H9 (cell line): ENCODE data around the gene ZNF346. TPM values are rescaled to one million over a fixed set of nuclear protein-coding genes. Genes with fewer than 3 reads are reported as not detected.

ENCODE experiments used
- DNase-seq: peaks from one replicate; pipeline ENCODE4 v3.0.0-alpha.2; 2017
- H2AFZ ChIP-seq: one replicate; pipeline ENCODE4 v1.6.1; 2013; ENCODE audit warnings: mild to moderate bottlenecking, low read length, control low read depth, moderate library complexity
- H2AK5ac ChIP-seq: 2 replicates; pipeline ENCODE4 v1.6.1; 2013; ENCODE audit warnings: low read length, control low read depth, mixed read lengths; ENCODE audit not compliant: insufficient read length
- H2BK120ac ChIP-seq: one replicate; pipeline ENCODE4 v1.6.1; 2013; ENCODE audit warnings: low read depth, mild to moderate bottlenecking, low read length, control low read depth, inconsistent platforms; ENCODE audit not compliant: poor library complexity, severe bottlenecking
- H2BK12ac ChIP-seq: 2 replicates; pipeline ENCODE4 v1.6.1; 2013; ENCODE audit warnings: low read length, control low read depth, mixed read lengths, low read depth; ENCODE audit not compliant: insufficient read length
- H2BK15ac ChIP-seq: 2 replicates; pipeline ENCODE4 v1.6.1; 2013; ENCODE audit warnings: low read depth, low read length, control low read depth
- H2BK20ac ChIP-seq: one replicate; pipeline ENCODE4 v1.6.1; 2013; ENCODE audit warnings: low read depth, mild to moderate bottlenecking, low read length, control low read depth, inconsistent platforms; ENCODE audit not compliant: poor library complexity, severe bottlenecking
- H2BK5ac ChIP-seq: 2 replicates; pipeline ENCODE4 v1.6.1; 2013; ENCODE audit warnings: low read length, control low read depth, mixed read lengths; ENCODE audit not compliant: insufficient read length
- H3K14ac ChIP-seq: 2 replicates; pipeline ENCODE4 v1.6.1; 2013; ENCODE audit warnings: low read length, control low read depth; ENCODE audit not compliant: insufficient read depth
- H3K18ac ChIP-seq: 2 replicates; pipeline ENCODE4 v1.6.1; 2013; ENCODE audit warnings: low read depth, mild to moderate bottlenecking, mixed read lengths, low read length, control low read depth; ENCODE audit not compliant: insufficient read length
- H3K23ac ChIP-seq: 2 replicates; pipeline ENCODE4 v1.6.1; 2013; ENCODE audit warnings: low read length, control low read depth, mixed read lengths, low read depth; ENCODE audit not compliant: insufficient read length
- H3K23me2 ChIP-seq: 2 replicates; pipeline ENCODE4 v1.6.1; 2013; ENCODE audit warnings: low read depth, mild to moderate bottlenecking, mixed read lengths, low read length, control low read depth; ENCODE audit not compliant: insufficient read length, poor library complexity, severe bottlenecking
- H3K27ac ChIP-seq: 2 replicates; pipeline ENCODE4 v1.5.1; 2013; ENCODE audit warnings: low read length, control low read depth, mixed read lengths, low read depth; ENCODE audit not compliant: insufficient read length
- H3K27me3 ChIP-seq: 2 replicates; pipeline ENCODE4 v1.6.1; 2013; ENCODE audit warnings: low read length, control low read depth, inconsistent platforms; ENCODE audit not compliant: insufficient read depth
- H3K4ac ChIP-seq: 2 replicates; pipeline ENCODE4 v1.6.1; 2013; ENCODE audit warnings: low read depth, mild to moderate bottlenecking, control low read depth, inconsistent platforms, low read length, moderate library complexity
- H3K4me1 ChIP-seq: 2 replicates; pipeline ENCODE4 v1.6.1; 2013; ENCODE audit warnings: low read length, control low read depth, inconsistent platforms; ENCODE audit not compliant: insufficient read depth
- H3K4me2 ChIP-seq: 2 replicates; pipeline ENCODE4 v1.6.1; 2013; ENCODE audit warnings: low read length, control low read depth, mixed read lengths; ENCODE audit not compliant: insufficient read length, insufficient read depth
- H3K56ac ChIP-seq: 2 replicates; pipeline ENCODE4 v1.6.1; 2013; ENCODE audit warnings: low read depth, mild to moderate bottlenecking, mixed read lengths, low read length, control low read depth; ENCODE audit not compliant: insufficient read length
- H3K79me1 ChIP-seq: 2 replicates; pipeline ENCODE4 v1.6.1; 2013; ENCODE audit warnings: low read depth, mild to moderate bottlenecking, moderate library complexity, low read length, control low read depth, inconsistent platforms; ENCODE audit not compliant: insufficient read depth, poor library complexity, severe bottlenecking
- H3K79me2 ChIP-seq: 2 replicates; pipeline ENCODE4 v1.6.1; 2013; ENCODE audit warnings: low read length, control low read depth, inconsistent platforms; ENCODE audit not compliant: insufficient read depth
- H3K9ac ChIP-seq: 2 replicates; pipeline ENCODE4 v1.6.1; 2013; ENCODE audit warnings: low read length, control low read depth, mixed read lengths; ENCODE audit not compliant: insufficient read length; ENCODE audit errors: extremely low read depth
- H3K9me3 ChIP-seq: one replicate; pipeline ENCODE4 v1.6.1; 2013; ENCODE audit warnings: low read depth, low read length, inconsistent platforms; ENCODE audit not compliant: control insufficient read depth
- H3T11ph ChIP-seq: one replicate; pipeline ENCODE4 v1.6.1; 2013; ENCODE audit warnings: mild to moderate bottlenecking, low read length, control low read depth, inconsistent platforms
- H4K20me1 ChIP-seq: one replicate; pipeline ENCODE4 v1.6.1; 2013; ENCODE audit not compliant: control insufficient read depth, insufficient read length, insufficient read depth
- H4K5ac ChIP-seq: 2 replicates; pipeline ENCODE4 v1.6.1; 2013; ENCODE audit warnings: low read depth, mild to moderate bottlenecking, mixed read lengths, low read length, control low read depth; ENCODE audit not compliant: insufficient read length
- H4K8ac ChIP-seq: replicated peaks from 2 replicates; pipeline ENCODE4 v1.6.1; 2013; ENCODE audit warnings: low read length, control low read depth, mixed read lengths, low read depth; ENCODE audit not compliant: insufficient read length
- H4K91ac ChIP-seq: 2 replicates; pipeline ENCODE4 v1.6.1; 2013; ENCODE audit warnings: low read depth, mild to moderate bottlenecking, moderate library complexity, mixed read lengths, low read length, control low read depth; ENCODE audit not compliant: insufficient read length
- H3K27ac Mint-ChIP-seq, 3 experiments: 2 replicates in 2 of 3; 3 replicates in 1 of 3; pipeline ENCODE4 v1.8.0; 2020 to 2021; ENCODE audit warnings: mixed read lengths in 3 of 3, mild to moderate bottlenecking in 1 of 3, moderate library complexity in 1 of 3
- H3K27me3 Mint-ChIP-seq: 2 replicates; pipeline ENCODE4 v1.8.0; 2021; ENCODE audit warnings: low read depth, mild to moderate bottlenecking, moderate library complexity, mixed read lengths
- H3K36me3 Mint-ChIP-seq, 3 experiments: 2 replicates in 2 of 3; 3 replicates in 1 of 3; pipeline ENCODE4 v1.8.0; 2020 to 2021; ENCODE audit warnings: low read depth in 3 of 3, mixed read lengths in 3 of 3; ENCODE audit not compliant: insufficient read depth in 1 of 3
- H3K4me1 Mint-ChIP-seq, 2 experiments: 2 replicates each; pipeline ENCODE4 v1.8.0; 2020; ENCODE audit warnings: mixed read lengths in 2 of 2
- H3K4me3 Mint-ChIP-seq, 2 experiments: 2 replicates in 1 of 2; 3 replicates in 1 of 2; pipeline ENCODE4 v1.8.0; 2020 to 2021; ENCODE audit warnings: mild to moderate bottlenecking in 2 of 2, mixed read lengths in 2 of 2, moderate library complexity in 1 of 2
- H3K9me3 Mint-ChIP-seq, 2 experiments: 2 replicates in 1 of 2; 3 replicates in 1 of 2; pipeline ENCODE4 v1.8.0; 2020; ENCODE audit warnings: mild to moderate bottlenecking in 2 of 2, mixed read lengths in 2 of 2, moderate library complexity in 1 of 2
- WGBS: extraction: QIAGEN DNeasy Blood & Tissue Kit; methylation state at CpG from one replicate; pipeline ENCODE4 v1.1.7; 2013; ENCODE audit warnings: missing lambda C conversion rate, low lambda C conversion rate, mixed read lengths; ENCODE audit not compliant: insufficient read length; ENCODE audit errors: extremely low coverage; 5-methylcytosine and 5-hydroxymethylcytosine counted together
- total RNA-seq: library from RNA; stranded (reverse); gene quantifications from 2 replicates; pipeline ENCODE4 v1.2.1, GENCODE V29; 2021
- TF ChIP-seq, protein P1 (sequence below): fragments of 200-600 bp; sonication (generic); conservative IDR thresholded peaks from 3 replicates; pipeline ENCODE4 v1.8.0; 2021; ENCODE audit warnings: antibody characterized with exemption, mild to moderate bottlenecking

Gene ZNF346
- total RNA-seq, 1 experiment from 2014 or later = 22.7 TPM

- Mint-ChIP-seq H3K4me1 (peaks cover 16 to 30% of the 10 kb centered on the region in 2 experiments), H3K4me3 (no peak overlapping the region), H3K36me3 (peaks cover 14 to 49% (median 36%) of the 10 kb centered on the region in 3 experiments; a peak in 6 of 7 replicates), H3K9me3 (no peaks in the 10 kb centered on the region), H3K27ac (no peak overlapping the region), H3K27me3 (no peaks in the 10 kb centered on the region)
- Histone ChIP-seq H3K56ac (no peak overlapping the region), H2BK5ac (no peak overlapping the region), H4K8ac (no peak overlapping the region), H3K27ac (no peak overlapping the region), H3K9ac (no peak overlapping the region), H3K27me3 (no peaks in the 10 kb centered on the region), H3K4me1 (peaks cover 5% of the 10 kb centered on the region; the same call in 1 of the 2 replicates), H2BK20ac (no peak overlapping the region), H2AK5ac (no peak overlapping the region), H3K23me2 (no peaks in the 10 kb centered on the region), H3K23ac (no peak overlapping the region), H4K5ac (no peak overlapping the region), H3K9me3 (no peaks in the 10 kb centered on the region), H3K79me1 (no peaks in the 10 kb centered on the region), H3K18ac (no peak overlapping the region), H2BK120ac (no peak overlapping the region), H3K79me2 (no peaks in the 10 kb centered on the region), H3T11ph (no peak overlapping the region), H2BK12ac (no peak overlapping the region), H2AFZ (no peak overlapping the region), H4K91ac (no peak overlapping the region), H3K4ac (no peak overlapping the region), H4K20me1 (no peaks in the 10 kb centered on the region), H2BK15ac (no peak overlapping the region), H3K14ac (no peak overlapping the region), H3K4me2 (no peak overlapping the region)
- no CpG with 5 or more reads among the region's 29 CpGs for WGBS
- DNase-seq = no peak
- TF ChIP-seq, protein P1, sequence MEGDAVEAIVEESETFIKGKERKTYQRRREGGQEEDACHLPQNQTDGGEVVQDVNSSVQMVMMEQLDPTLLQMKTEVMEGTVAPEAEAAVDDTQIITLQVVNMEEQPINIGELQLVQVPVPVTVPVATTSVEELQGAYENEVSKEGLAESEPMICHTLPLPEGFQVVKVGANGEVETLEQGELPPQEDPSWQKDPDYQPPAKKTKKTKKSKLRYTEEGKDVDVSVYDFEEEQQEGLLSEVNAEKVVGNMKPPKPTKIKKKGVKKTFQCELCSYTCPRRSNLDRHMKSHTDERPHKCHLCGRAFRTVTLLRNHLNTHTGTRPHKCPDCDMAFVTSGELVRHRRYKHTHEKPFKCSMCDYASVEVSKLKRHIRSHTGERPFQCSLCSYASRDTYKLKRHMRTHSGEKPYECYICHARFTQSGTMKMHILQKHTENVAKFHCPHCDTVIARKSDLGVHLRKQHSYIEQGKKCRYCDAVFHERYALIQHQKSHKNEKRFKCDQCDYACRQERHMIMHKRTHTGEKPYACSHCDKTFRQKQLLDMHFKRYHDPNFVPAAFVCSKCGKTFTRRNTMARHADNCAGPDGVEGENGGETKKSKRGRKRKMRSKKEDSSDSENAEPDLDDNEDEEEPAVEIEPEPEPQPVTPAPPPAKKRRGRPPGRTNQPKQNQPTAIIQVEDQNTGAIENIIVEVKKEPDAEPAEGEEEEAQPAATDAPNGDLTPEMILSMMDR = no peak
These were observed 73.9 kb downstream of the ZNF346 start for GRCh38 chr5:177096162-177097015.
